ENCODE results near the gene ZNF775.

DNA sequence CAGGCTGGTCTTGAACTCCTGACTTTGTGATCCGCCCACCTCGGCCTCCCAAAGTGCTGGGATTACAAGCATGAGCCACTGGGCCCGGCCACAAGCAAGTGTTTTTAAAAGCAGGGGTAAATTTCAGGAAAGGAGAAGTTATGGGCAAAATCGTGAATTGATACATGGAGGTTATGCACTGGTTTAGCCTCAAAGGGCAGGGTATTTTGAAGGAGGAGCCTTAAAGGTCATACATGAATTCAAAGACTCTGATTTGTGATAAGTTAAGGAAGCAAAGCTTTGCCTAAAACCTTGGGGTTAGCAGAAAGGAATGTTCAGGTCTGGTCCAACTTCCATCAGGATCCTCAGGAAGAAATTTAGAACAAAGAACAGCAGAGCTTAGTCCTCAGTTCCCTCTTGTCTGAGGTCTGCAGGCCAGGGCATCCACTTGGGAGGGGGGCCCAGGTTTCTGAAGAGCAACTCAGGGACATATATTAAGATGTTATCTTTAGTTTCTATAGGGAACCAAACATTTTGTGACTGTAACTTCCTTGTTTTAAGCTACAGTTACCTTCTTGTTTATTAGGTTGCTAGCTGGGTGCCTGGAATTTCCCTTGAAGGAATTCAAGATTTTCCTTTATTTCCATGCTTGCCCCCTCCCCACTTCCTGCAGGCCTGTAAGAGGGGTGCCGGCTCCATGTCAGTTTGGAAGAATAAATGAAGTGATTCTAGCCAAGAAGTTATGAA is 13.3 kb upstream of the ZNF775 start:
- TF ChIP-seq CTCF (IDR thresholded peaks at IDR 0.05) (no peak), ZFX (IDR thresholded peaks at IDR 0.05; ENCODE audit: borderline replicate concordance) (no peak)

Data from 22Rv1 (cell line).